GM21447 (cell line): ENCODE data around the gene CRELD1.

Experiments
- ATAC-seq: cut with Tn5 transposase; IDR thresholded peaks from one replicate; pipeline ENCODE4 v1.9.1; 2021; ENCODE audit not compliant: unreplicated experiment

Gene CRELD1

GRCh38 chr3:9955067-9955502 lies 21.5 kb downstream of the CRELD1 start:
- no peak for ATAC-seq

- no peak for ATAC-seq
These were observed 22.1 kb downstream of the CRELD1 start for GRCh38 chr3:9955611-9956352.

DNA sequence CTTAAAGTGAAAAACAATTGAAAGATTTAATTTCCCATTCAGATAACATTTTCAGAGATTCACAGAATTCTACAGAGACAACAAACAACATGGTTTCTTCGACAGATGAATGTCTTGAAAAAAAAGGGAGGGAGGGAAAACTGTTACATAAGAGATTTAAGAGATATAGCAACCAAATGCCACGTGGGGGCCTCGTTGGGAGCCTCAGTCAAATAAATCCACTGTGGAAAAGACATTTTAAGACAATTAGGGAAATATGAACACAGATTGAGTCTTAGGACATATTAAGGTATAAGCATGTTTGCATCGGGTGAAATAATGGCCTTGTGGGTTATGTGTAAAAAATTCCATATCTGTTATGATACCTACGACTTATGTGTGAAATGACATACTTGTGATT lies 23.6 kb downstream of the CRELD1 start:
- no peak for ATAC-seq

GRCh38 chr3:9965200-9965875 lies 31.7 kb downstream of the CRELD1 start:
- no peak for ATAC-seq

GRCh38 chr3:9966841-9967240 lies 33.2 kb downstream of the CRELD1 start:
- no peak for ATAC-seq

GRCh38 chr3:9969632-9970019 lies 36.0 kb downstream of the CRELD1 start:
- no peak for ATAC-seq

GRCh38 chr3:9970020-9970652 lies 36.5 kb downstream of the CRELD1 start:
- ATAC-seq: no peak

DNA sequence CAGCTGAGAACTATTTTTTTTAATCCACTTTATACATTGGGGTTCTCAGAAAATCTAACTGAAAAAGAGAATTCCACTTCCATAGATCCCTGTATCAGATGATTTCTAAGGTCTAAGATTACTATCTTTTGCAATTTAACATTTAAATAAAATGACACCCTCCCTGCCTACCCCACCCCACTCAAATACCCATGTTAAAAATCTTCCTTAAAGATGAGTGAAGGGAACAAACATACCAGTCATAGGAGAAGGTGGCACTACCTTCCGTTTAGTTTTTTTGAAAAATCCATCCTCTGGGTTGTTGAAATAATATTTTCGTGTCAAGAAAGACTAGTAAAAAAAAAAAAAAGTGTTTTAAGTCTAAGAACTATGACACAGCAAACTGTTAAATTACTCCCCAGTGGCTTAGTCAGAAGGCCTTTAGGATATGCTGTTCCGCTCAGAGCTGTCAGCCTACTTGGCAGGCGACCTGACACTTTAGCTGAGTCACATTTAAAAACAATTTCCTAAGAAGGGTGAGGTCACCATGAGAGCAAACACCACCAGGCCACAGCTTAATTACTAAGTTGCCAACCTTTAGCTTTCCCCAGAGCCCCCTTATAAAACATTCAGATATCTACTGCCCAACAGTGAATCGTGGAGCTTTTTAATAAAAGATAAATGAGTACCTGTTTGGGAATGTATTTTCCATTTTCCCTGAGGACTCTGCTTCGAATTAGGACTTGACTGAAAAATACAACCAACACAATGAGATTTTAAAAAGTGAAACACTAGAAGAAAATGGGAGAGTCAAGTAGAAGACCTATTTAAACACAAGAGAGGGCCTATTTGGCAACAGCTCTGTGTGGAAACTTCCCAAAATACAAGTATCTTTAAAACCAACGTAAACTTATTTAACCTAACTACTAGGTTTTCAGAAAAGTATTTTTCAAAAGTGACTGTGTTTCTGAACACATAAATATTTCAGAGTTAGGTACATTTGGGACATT lies 43.4 kb downstream of the CRELD1 start:
- ATAC-seq: no peak

DNA sequence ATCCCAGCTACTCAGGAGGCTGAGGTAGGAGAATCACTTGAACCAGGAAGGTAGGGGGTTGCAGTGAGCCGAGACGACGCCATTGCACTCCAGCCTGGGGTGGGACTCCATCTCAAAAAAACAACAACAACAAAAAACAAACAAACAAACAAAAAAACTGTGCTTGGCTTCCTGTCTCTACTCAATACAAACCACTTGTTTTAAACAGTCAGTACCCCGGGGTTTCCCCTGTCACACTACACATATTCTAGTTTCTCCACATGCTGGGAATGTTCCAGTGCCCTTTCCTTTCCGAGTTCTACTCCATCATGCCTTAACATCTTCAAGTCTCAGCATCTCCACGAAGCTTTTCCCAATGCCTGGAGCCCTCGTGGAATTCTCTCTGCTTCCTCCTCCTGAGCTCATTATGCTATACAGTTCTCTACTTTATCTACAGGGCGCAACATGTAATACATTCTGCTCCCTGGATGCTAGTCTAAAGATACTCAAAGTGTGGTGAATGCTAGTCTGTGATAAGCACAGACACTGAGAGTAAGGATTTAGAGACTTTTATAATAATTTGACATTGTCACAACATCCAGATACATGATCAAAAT lies 45.2 kb downstream of the CRELD1 start:
- ATAC-seq: no peak

DNA sequence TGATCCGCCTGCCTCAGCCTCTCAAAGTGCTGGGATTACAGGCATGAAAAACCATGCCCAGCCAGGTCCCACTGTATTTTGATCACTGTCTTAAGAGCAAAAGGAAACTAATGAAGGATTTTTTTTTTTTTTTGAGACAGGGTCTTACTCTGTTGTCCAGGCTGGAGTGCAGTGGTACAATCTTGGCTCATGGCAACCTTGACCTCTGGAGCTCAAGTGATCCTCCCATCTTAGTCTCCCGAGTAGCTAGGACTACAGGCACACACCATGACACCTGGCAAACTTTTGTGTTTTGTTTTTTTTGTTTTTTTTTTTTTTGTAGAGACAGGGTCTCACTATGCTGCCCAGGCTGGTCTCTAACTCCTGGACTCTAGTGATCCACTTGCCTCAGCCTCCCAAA lies 46.6 kb downstream of the CRELD1 start:
- ATAC-seq: no peak

- peak; percentile 18 for ATAC-seq
These were observed 52.6 kb downstream of the CRELD1 start for GRCh38 chr3:9986230-9986725.

DNA sequence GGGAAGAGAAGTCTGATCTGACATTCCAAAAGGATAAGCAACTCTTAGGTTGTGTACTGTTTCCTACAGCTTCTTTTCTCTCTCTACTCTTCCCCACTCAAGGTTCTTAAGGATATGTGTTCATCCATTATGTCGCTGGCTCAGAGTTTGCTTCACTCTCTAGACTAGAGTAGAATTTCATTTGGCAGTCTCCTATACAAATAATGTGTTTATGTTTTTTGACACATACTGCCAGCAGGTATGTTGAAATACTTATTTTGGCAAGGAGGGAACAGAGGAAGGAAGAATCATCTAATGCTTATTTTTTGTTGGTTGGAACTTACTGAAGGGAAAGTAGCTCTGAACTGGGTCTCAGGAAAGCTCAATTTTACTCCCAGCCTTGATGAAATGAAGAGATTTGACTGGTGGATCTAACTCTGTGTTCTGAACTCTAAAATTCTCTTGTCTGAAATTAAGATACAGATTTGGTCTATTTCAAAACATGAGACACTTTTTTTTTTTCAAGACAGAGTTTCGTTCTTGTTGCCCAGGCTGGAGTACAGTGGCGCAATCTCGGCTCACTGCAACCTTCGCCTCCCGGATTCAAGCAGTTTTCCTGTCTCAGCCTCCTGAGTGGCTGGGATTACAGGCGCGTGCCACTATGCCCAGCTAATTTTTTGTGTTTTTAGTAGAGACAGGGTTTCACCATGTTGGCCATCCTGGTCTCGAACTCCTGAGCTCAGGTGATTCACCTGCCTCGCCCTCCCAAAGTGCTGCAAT lies 60.6 kb downstream of the CRELD1 start:
- ATAC-seq: no peak
